Body of pancreas (tissue), 4 donors: ENCODE data around the gene FAM161A. TPM values are rescaled to one million over a fixed set of nuclear protein-coding genes. Genes with fewer than 3 reads are reported as not detected.

Experiments
- ATAC-seq: fragments of 150-250 bp; one replicate; pipeline ENCODE4 v1.9.1; 2016
- DNase-seq, 4 donors: peaks; one replicate each; pipeline ENCODE4 v3.0.0-alpha.2; 2019
- H3K27ac ChIP-seq, 4 donors: fragments of 200-600 bp; sonication (generic); 1 replicate in 3 of 4; 2 replicates in 1 of 4; pipeline versions ENCODE4 v1.5.1 to v1.6.1; 2016 to 2019; ENCODE audit warnings: mild to moderate bottlenecking in 1 of 4, mixed read lengths in 1 of 4, moderate library complexity in 1 of 4
- H3K27me3 ChIP-seq, 2 donors: fragments of 200-600 bp; sonication (generic); one replicate each; pipeline ENCODE4 v1.6.0; 2016; ENCODE audit warnings: mild to moderate bottlenecking in 1 of 2
- H3K36me3 ChIP-seq, 2 donors: fragments of 200-600 bp; sonication (generic); replicated peaks in 1 of 2; 2 replicates each; pipeline ENCODE4 v1.5.1; 2016; ENCODE audit warnings: low read depth in 2 of 2; ENCODE audit not compliant: insufficient read depth in 1 of 2
- H3K4me1 ChIP-seq: fragments of 200-600 bp; sonication (generic); one replicate; pipeline ENCODE4 v1.6.0; 2016
- H3K4me3 ChIP-seq, 2 donors: fragments of 200-600 bp; sonication (generic); 1 replicate in 1 of 2; 2 replicates in 1 of 2; pipeline ENCODE4 v1.5.1; 2016 to 2019
- H3K9me3 ChIP-seq, 3 donors: fragments of 200-600 bp; sonication (generic); 1 replicate in 2 of 3; 2 replicates in 1 of 3; pipeline ENCODE4 v1.5.1; 2016
- CTCF ChIP-seq, 7 experiments: fragments of 450-650 bp in 4 of 7; fragments of 200-600 bp in 3 of 7; sonication (generic) in 3 of 7; IDR thresholded peaks; one replicate each; pipeline ENCODE4 v1.5.1; 2016 to 2019; ENCODE audit warnings: antibody characterized with exemption in 7 of 7
- POLR2A ChIP-seq, 3 donors: fragments of 450-650 bp; IDR thresholded peaks; one replicate each; pipeline ENCODE4 v1.6.1; 2016; ENCODE audit warnings: antibody characterized with exemption in 3 of 3, mild to moderate bottlenecking in 2 of 3
- WGBS, 2 donors: methylation state at CpG; one replicate each; pipeline ENCODE4 v1.1.5; 2017; 5-methylcytosine and 5-hydroxymethylcytosine counted together
- intact Hi-C: fragments of 100-400 bp; cut with DNase I; formaldehyde crosslinking; loops from one replicate; pipeline ENCODE4 v1.15.1; 2023
- total RNA-seq, 2 donors: library from RNA; depleted of rRNA; stranded (reverse); fragments of >200 nt; gene quantifications; one replicate each; pipeline ENCODE4 v1.1.0, GENCODE V29; 2016

The FAM161A gene
- total RNA-seq, 2 donors from 2014 or later = 3.0 to 3.1 TPM

- TF ChIP-seq POLR2A (IDR thresholded peaks at IDR 0.05) = no peak
- TF ChIP-seq CTCF (IDR thresholded peaks at IDR 0.05) = peak; percentile 35 to 82 (median 56)
- no peaks in the 10 kb centered on the region for H3K9me3 ChIP-seq
- H3K4me3 ChIP-seq = no peak overlapping the region
- no peaks in the 10 kb centered on the region for H3K36me3 ChIP-seq
- peak; percentile 72 to 79 (median 78) for DNase-seq
- peak; percentile 87 for ATAC-seq
- H3K27me3 ChIP-seq = no peaks in the 10 kb centered on the region
- intact Hi-C loops = no loop called here
- no peak overlapping the region for H3K27ac ChIP-seq
- no peaks in the 10 kb centered on the region for H3K4me1 ChIP-seq
- WGBS, 2 donors = 18 to 20% methylated on average over 19 of the region's 20 CpGs
Observed at GRCh38 chr2:61793389-61793836, 60.4 kb downstream of the FAM161A start.

- Histone ChIP-seq H3K4me1 (no peaks in the 10 kb centered on the region), H3K4me3 (no peak overlapping the region), H3K36me3 (no peaks in the 10 kb centered on the region), H3K27me3 (no peaks in the 10 kb centered on the region), H3K9me3 (no peaks in the 10 kb centered on the region), H3K27ac (no peak overlapping the region)
- TF ChIP-seq POLR2A (IDR thresholded peaks at IDR 0.05) = no peak
- TF ChIP-seq CTCF (IDR thresholded peaks at IDR 0.05) = no peak
- ATAC-seq (no peak), DNase-seq (no peak)
- 81 to 93% methylated on average over 4 of the region's 4 CpGs for WGBS, 2 donors
- intact Hi-C loops = no loop called here
Observed at GRCh38 chr2:61792355-61792890, 61.4 kb downstream of the FAM161A start.

- Histone ChIP-seq H3K4me1 (no peaks in the 10 kb centered on the region), H3K4me3 (no peak overlapping the region), H3K36me3 (no peaks in the 10 kb centered on the region), H3K27ac (no peak overlapping the region), H3K27me3 (no peaks in the 10 kb centered on the region), H3K9me3 (no peaks in the 10 kb centered on the region)
- no peak for TF ChIP-seq POLR2A (IDR thresholded peaks at IDR 0.05)
- no peak for TF ChIP-seq CTCF (IDR thresholded peaks at IDR 0.05)
- intact Hi-C loops = no loop called here
- 83% methylated on average over 8 of the region's 8 CpGs for WGBS, 2 donors
- ATAC-seq (no peak), DNase-seq (no peak)
Observed at GRCh38 chr2:61789807-61790602, 63.9 kb downstream of the FAM161A start.

GRCh38 chr2:61787941-61788563 is 65.8 kb downstream of the FAM161A start:
- ATAC-seq (no peak), DNase-seq (no peak)
- H3K4me3 ChIP-seq = no peak overlapping the region
- intact Hi-C loops = no loop called here
- no peaks in the 10 kb centered on the region for H3K27me3 ChIP-seq
- H3K4me1 ChIP-seq = no peaks in the 10 kb centered on the region
- TF ChIP-seq POLR2A (IDR thresholded peaks at IDR 0.05) = no peak
- no peak for TF ChIP-seq CTCF (IDR thresholded peaks at IDR 0.05)
- no peak overlapping the region for H3K27ac ChIP-seq
- no peaks in the 10 kb centered on the region for H3K9me3 ChIP-seq
- no peaks in the 10 kb centered on the region for H3K36me3 ChIP-seq
- WGBS, 2 donors = 91 to 93% methylated on average over 4 of the region's 4 CpGs
